Duodenal mucosa (tissue), 2 donors: ENCODE results near the gene LMBRD1.

Experiments used
- H3K27ac ChIP-seq: one replicate; pipeline ENCODE4 v1.7.0; 2013; ENCODE audit warnings: low read depth, low read length
- H3K27me3 ChIP-seq, 2 donors: one replicate each; pipeline ENCODE4 v1.7.0; 2013; ENCODE audit warnings: low read length in 2 of 2, control low read depth in 1 of 2; ENCODE audit not compliant: insufficient read depth in 2 of 2, control insufficient read depth in 1 of 2
- H3K36me3 ChIP-seq, 2 donors: one replicate each; pipeline ENCODE4 v1.7.0; 2013; ENCODE audit warnings: low read length in 2 of 2, control low read depth in 1 of 2; ENCODE audit not compliant: insufficient read depth in 2 of 2, control insufficient read depth in 1 of 2
- H3K4me1 ChIP-seq, 2 donors: one replicate each; pipeline ENCODE4 v1.7.0; 2013; ENCODE audit warnings: low read length in 2 of 2, control low read depth in 1 of 2; ENCODE audit not compliant: insufficient read depth in 2 of 2, control insufficient read depth in 1 of 2
- H3K4me3 ChIP-seq, 2 donors: one replicate each; pipeline ENCODE4 v1.7.0; 2013; ENCODE audit warnings: low read length in 2 of 2, low read depth in 1 of 2
- H3K9ac ChIP-seq, 2 donors: one replicate each; pipeline ENCODE4 v1.7.0; 2013; ENCODE audit warnings: low read length in 2 of 2, low read depth in 1 of 2
- H3K9me3 ChIP-seq, 2 donors: one replicate each; pipeline ENCODE4 v1.7.0; 2013; ENCODE audit warnings: low read length in 2 of 2, control low read depth in 1 of 2; ENCODE audit not compliant: control insufficient read depth in 1 of 2

LMBRD1 gene

GRCh38 chr6:69761853-69762252 is 35.0 kb downstream of the LMBRD1 start:
- Histone ChIP-seq H3K9ac (no peak overlapping the region), H3K27me3 (no peaks in the 10 kb centered on the region), H3K27ac (no peak overlapping the region), H3K4me1 (no peaks in the 10 kb centered on the region), H3K9me3 (no peaks in the 10 kb centered on the region), H3K36me3 (peaks cover 0 to 3% of the 10 kb centered on the region in 2 donors), H3K4me3 (no peak overlapping the region)

DNA sequence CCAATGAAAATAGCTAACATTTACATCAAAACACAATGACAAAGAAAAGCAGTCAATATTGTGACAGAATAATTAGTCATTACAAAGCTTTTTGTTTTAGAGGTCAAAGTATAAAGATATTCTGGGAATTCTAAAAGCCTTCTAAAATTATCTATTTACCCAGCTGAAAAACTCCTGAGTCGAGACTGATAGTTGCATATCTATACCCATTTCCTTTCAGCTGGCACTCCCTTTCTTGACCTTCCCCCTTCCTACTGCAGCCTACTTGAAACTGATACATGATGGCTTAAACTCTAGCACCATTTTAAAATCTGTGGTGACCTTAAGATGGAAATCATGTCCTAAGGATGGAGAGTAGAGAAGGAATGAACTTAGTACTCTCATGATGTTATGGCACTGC is 38.6 kb downstream of the LMBRD1 start:
- Histone ChIP-seq H3K9me3 (no peaks in the 10 kb centered on the region), H3K4me1 (no peaks in the 10 kb centered on the region), H3K27me3 (no peaks in the 10 kb centered on the region), H3K36me3 (peaks cover 0 to 3% of the 10 kb centered on the region in 2 donors), H3K27ac (no peak overlapping the region), H3K4me3 (no peak overlapping the region), H3K9ac (no peak overlapping the region)

DNA sequence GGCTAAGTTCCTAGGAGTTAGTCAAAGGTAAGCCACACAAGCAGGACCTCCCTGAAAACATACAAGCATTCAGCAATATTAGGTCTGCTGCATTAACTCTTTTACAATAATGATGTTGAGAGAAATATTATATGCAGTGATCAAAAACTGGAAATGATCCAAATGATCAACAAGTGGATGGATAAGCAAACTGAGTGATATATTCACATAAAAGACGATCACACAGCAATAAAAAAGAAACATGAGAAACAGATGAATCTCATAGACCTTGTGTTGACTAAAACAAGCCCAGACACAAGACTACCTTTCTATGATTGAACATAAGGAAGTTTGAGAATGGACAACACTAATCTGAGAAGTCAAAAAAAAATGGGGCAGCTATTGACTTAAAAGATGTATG is 39.9 kb downstream of the LMBRD1 start:
- Histone ChIP-seq H3K36me3 (peaks cover 0 to 3% of the 10 kb centered on the region in 2 donors), H3K9me3 (no peaks in the 10 kb centered on the region), H3K4me3 (no peak overlapping the region), H3K27ac (no peak overlapping the region), H3K9ac (no peak overlapping the region), H3K27me3 (no peaks in the 10 kb centered on the region), H3K4me1 (no peaks in the 10 kb centered on the region)

- Histone ChIP-seq H3K4me1 (no peaks in the 10 kb centered on the region), H3K27ac (no peak overlapping the region), H3K27me3 (no peaks in the 10 kb centered on the region), H3K9me3 (no peaks in the 10 kb centered on the region), H3K9ac (no peak overlapping the region), H3K4me3 (no peak overlapping the region), H3K36me3 (peaks cover 0 to 3% of the 10 kb centered on the region in 2 donors)
These were observed 40.4 kb downstream of the LMBRD1 start for GRCh38 chr6:69756366-69756765.

- Histone ChIP-seq H3K9me3 (no peaks in the 10 kb centered on the region), H3K4me1 (no peaks in the 10 kb centered on the region), H3K27ac (no peak overlapping the region), H3K27me3 (no peaks in the 10 kb centered on the region), H3K4me3 (no peak overlapping the region), H3K36me3 (peaks cover 3% of the 10 kb centered on the region in 2 donors), H3K9ac (no peak overlapping the region)
These were observed 61.8 kb downstream of the LMBRD1 start for GRCh38 chr6:69735027-69735426.

DNA sequence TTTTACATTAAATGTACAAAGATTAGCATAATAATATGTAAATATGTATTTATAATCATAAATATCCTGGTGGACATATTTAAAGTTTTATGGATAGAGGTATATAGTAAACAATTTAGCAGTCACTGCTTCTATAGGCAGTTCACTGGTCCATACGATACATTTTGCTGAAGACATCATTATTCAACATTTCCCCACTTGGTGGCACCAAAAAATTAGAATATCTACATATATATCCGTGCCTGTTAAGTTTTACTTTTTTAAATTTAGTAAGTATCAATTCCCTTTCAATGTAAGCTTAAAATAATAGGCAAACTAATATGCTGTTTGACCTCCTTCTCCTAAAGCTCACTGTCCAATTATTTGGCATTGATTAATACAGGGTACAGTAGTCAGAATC is 64.2 kb downstream of the LMBRD1 start:
- H3K27me3 ChIP-seq, result no peaks in the 10 kb centered on the region
- H3K9ac ChIP-seq, result no peak overlapping the region
- no peaks in the 10 kb centered on the region for H3K9me3 ChIP-seq
- H3K4me1 ChIP-seq, result no peaks in the 10 kb centered on the region
- no peak overlapping the region for H3K4me3 ChIP-seq
- H3K27ac ChIP-seq, result no peak overlapping the region
- peaks cover 3% of the 10 kb centered on the region in 2 donors for H3K36me3 ChIP-seq

DNA sequence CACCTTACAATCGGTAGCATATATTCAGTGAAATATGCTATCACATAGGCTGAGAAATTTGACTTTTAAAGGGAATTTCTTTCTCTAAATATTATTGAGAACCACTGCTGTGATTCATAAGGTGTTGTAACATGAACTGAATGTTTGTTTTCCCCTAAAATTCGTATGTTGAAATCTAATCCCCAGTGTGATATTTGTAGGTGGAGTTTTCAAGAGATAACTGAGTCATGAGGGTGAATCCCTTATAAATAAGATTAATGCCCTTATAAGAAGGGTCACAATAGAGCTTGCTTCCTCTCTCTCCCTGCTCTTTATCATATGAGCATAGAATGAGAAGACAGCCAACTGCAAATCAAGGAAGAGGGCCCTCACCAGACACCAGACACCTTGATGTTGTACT is 64.8 kb downstream of the LMBRD1 start:
- peaks cover 3% of the 10 kb centered on the region in 2 donors for H3K36me3 ChIP-seq
- no peaks in the 10 kb centered on the region for H3K4me1 ChIP-seq
- no peak overlapping the region for H3K9ac ChIP-seq
- no peak overlapping the region for H3K27ac ChIP-seq
- no peaks in the 10 kb centered on the region for H3K27me3 ChIP-seq
- H3K9me3 ChIP-seq, result no peaks in the 10 kb centered on the region
- H3K4me3 ChIP-seq, result no peak overlapping the region

DNA sequence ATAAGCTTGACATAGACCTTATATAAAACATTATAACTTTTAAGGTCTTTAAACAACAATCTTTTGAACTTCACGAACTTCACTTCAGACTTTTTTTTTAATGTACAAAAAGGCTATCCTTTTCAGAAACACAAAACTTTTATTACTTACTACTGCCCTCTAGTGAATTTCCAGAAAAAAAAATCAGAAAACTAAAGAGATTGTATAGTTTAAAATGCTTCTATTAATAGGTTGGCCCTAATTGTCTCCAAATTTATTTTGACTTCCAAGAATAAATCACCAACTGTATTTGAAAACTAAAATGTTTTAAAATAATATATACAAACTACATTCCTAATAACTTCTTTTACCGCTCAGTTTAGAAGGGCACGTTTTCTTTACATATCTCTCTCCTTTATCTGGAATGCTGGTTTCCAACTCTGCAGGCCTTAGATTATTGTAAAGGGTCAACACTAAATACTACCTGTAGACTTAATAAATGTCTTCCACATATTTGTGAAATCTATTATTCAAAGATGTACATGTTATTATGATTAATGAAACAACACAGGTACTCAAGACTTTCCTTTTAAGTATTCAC is 66.8 kb downstream of the LMBRD1 start:
- no peak overlapping the region for H3K9ac ChIP-seq
- H3K27ac ChIP-seq, result no peak overlapping the region
- H3K27me3 ChIP-seq, result no peaks in the 10 kb centered on the region
- H3K4me1 ChIP-seq, result no peaks in the 10 kb centered on the region
- H3K4me3 ChIP-seq, result no peak overlapping the region
- H3K9me3 ChIP-seq, result peaks cover 0 to 8% of the 10 kb centered on the region in 2 donors
- peaks cover 0 to 1% of the 10 kb centered on the region in 2 donors for H3K36me3 ChIP-seq

DNA sequence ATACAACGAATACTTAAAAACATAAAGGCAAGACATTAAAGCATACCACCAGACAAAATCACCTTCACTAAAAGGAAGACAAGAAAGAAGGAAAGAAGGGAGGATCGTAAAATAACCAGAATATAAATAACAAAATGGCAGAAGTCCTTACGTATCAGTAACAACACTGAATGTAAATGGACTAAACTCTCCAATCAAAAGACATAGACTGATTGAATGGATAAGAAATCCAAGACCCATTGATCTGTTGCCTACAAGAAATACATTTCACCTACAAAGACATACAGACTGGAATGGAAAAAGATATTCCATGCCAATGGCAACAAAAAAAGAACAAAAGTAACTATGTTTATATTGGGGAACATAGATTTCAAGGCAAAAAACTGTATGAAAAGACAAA is 74.1 kb downstream of the LMBRD1 start:
- Histone ChIP-seq H3K4me3 (no peak overlapping the region), H3K27me3 (no peaks in the 10 kb centered on the region), H3K4me1 (no peaks in the 10 kb centered on the region), H3K27ac (no peak overlapping the region), H3K9ac (no peak overlapping the region), H3K36me3 (peaks cover 6 to 14% of the 10 kb centered on the region in 2 donors), H3K9me3 (peaks cover 0 to 8% of the 10 kb centered on the region in 2 donors)

- Histone ChIP-seq H3K27me3 (no peaks in the 10 kb centered on the region), H3K4me3 (no peak overlapping the region), H3K4me1 (no peaks in the 10 kb centered on the region), H3K9me3 (no peaks in the 10 kb centered on the region), H3K27ac (no peak overlapping the region), H3K36me3 (peaks cover 6 to 27% of the 10 kb centered on the region in 2 donors), H3K9ac (no peak overlapping the region)
These were observed 77.1 kb downstream of the LMBRD1 start for GRCh38 chr6:69719602-69720193.
